NCI-H2227 treated with DMSO at 0.1 percent for 48 hours (cell line): ENCODE results near the gene VPS51.
A peak's percentile ranks its signal among the peaks of the same experiment; 100 is the strongest.

Source experiments
- DNase-seq: peaks from one replicate; lab custom pipeline; 2025; lab: John Stamatoyannopoulos, UW

The VPS51 gene

GRCh38 chr11:65095974-65096806, at the start of gene VPS51:
Gene VPS51, plus strand, starts transcription at chr11:65096214. Its CDS starts 37 bp downstream, at chr11:65096251.
- DNase-seq = peak; percentile 88

GRCh38 chr11:65047581-65048422, 48.2 kb upstream of the VPS51 start:
- no peak for DNase-seq

GRCh38 chr11:65051398-65051858, 44.6 kb upstream of the VPS51 start:
- no peak for DNase-seq

GRCh38 chr11:65053827-65054508, 42.0 kb upstream of the VPS51 start:
- DNase-seq = no peak

GRCh38 chr11:65055538-65055937, 40.5 kb upstream of the VPS51 start:
- DNase-seq = no peak

GRCh38 chr11:65056999-65057398, 39.0 kb upstream of the VPS51 start:
- DNase-seq = no peak

GRCh38 chr11:65057526-65057925, 38.5 kb upstream of the VPS51 start:
- no peak for DNase-seq

GRCh38 chr11:65058012-65058411, 38.0 kb upstream of the VPS51 start:
- DNase-seq = no peak

GRCh38 chr11:65058419-65059054, 37.5 kb upstream of the VPS51 start, which contains the start of gene NAALADL1:
Gene NAALADL1, minus strand, starts transcription at chr11:65058553. Its CDS starts 32 bp downstream, at chr11:65058521.
- no peak for DNase-seq

- DNase-seq = no peak
Observed at GRCh38 chr11:65059523-65059922, 36.5 kb upstream of the VPS51 start.

GRCh38 chr11:65059959-65060824, 35.8 kb upstream of the VPS51 start:
- DNase-seq = no peak

GRCh38 chr11:65060913-65061408, 35.1 kb upstream of the VPS51 start:
- no peak for DNase-seq

GRCh38 chr11:65063532-65063931, 32.5 kb upstream of the VPS51 start:
- no peak for DNase-seq

- no peak for DNase-seq
Observed at GRCh38 chr11:65064847-65065240, 31.2 kb upstream of the VPS51 start.

GRCh38 chr11:65065851-65066250, 30.2 kb upstream of the VPS51 start:
- DNase-seq = no peak

GRCh38 chr11:65066315-65066714, 29.7 kb upstream of the VPS51 start:
- DNase-seq = no peak

GRCh38 chr11:65066805-65067291, 29.2 kb upstream of the VPS51 start:
- DNase-seq = no peak

GRCh38 chr11:65067446-65067845, 28.6 kb upstream of the VPS51 start:
- DNase-seq = no peak

- DNase-seq = no peak
Observed at GRCh38 chr11:65069217-65069616, 26.8 kb upstream of the VPS51 start.

GRCh38 chr11:65071907-65072630, 23.9 kb upstream of the VPS51 start:
- no peak for DNase-seq
